Tibial nerve (tissue), 3 donors: ENCODE results near the gene ZNF765.

Experiments
- EP300 ChIP-seq, 2 donors: sonication (generic); formaldehyde crosslinking; IDR thresholded peaks; one replicate each; pipeline ENCODE4 v1.6.1; 2017; ENCODE audit warnings: antibody characterized with exemption in 2 of 2, mild to moderate bottlenecking in 1 of 2
- POLR2A ChIP-seq, 2 donors: fragments of 450-650 bp; IDR thresholded peaks; one replicate each; pipeline ENCODE4 v1.6.1; 2017; ENCODE audit warnings: antibody characterized with exemption in 2 of 2, mild to moderate bottlenecking in 2 of 2, moderate library complexity in 2 of 2

DNA sequence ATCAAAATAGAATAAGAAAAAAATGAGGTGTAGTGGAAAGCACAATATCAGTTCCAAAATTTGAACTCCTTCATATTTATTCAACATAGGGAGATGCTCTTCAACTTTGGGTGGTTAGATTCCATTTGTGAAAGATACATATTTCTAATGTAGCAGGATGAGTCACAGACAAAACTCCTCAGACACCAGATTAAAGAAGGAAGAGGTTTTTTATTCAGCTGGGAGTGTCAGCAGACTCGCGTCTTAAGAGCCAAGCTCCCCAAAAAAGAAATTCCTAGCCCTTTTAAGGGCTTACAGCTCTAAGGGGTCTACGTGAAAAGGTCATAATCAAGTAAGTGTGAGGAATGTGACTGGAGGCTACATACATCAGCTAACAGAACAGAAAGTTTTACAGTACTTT is 6.8 kb upstream of the ZNF765 start:
- no peak for TF ChIP-seq POLR2A (IDR thresholded peaks at IDR 0.05)
- no peak for TF ChIP-seq EP300 (IDR thresholded peaks at IDR 0.05)
